ENCODE results near the gene DCC.

The DCC gene

GRCh38 chr18:53219853-53220252 lies 879.9 kb downstream of the DCC start:
- H3K4me3 ChIP-seq (ENCODE audit: low read depth, low read length) = no peak overlapping the region
- no peak for DNase-seq (ENCODE audit: low read depth)
- TF ChIP-seq CTCF (conservative IDR thresholded peaks at IDR 0.05; ENCODE audit: low read depth, low read length) = no peak

- DNase-seq (ENCODE audit: low read depth) = no peak
- no peak overlapping the region for H3K4me3 ChIP-seq (ENCODE audit: low read depth, low read length)
- TF ChIP-seq CTCF (conservative IDR thresholded peaks at IDR 0.05; ENCODE audit: low read depth, low read length) = no peak
These were observed 884.3 kb downstream of the DCC start for GRCh38 chr18:53224128-53224778.

- no peak overlapping the region for H3K4me3 ChIP-seq (ENCODE audit: low read depth, low read length)
- DNase-seq (ENCODE audit: low read depth) = no peak
- no peak for TF ChIP-seq CTCF (conservative IDR thresholded peaks at IDR 0.05; ENCODE audit: low read depth, low read length)
These were observed 885.7 kb downstream of the DCC start for GRCh38 chr18:53225567-53226325.

GRCh38 chr18:53234610-53235009 lies 894.6 kb downstream of the DCC start:
- no peak for DNase-seq (ENCODE audit: low read depth)
- no peak for TF ChIP-seq CTCF (conservative IDR thresholded peaks at IDR 0.05; ENCODE audit: low read depth, low read length)
- H3K4me3 ChIP-seq (ENCODE audit: low read depth, low read length) = no peak overlapping the region

GRCh38 chr18:53241161-53241560 lies 901.2 kb downstream of the DCC start:
- no peak for TF ChIP-seq CTCF (conservative IDR thresholded peaks at IDR 0.05; ENCODE audit: low read depth, low read length)

GRCh38 chr18:53253789-53254188 lies 913.8 kb downstream of the DCC start:
- TF ChIP-seq CTCF (conservative IDR thresholded peaks at IDR 0.05; ENCODE audit: low read depth, low read length) = no peak
- DNase-seq (ENCODE audit: low read depth) = no peak
- H3K4me3 ChIP-seq (ENCODE audit: low read depth, low read length) = no peak overlapping the region

More at GRCh38 chr18:53241161-53241560, 901.2 kb downstream of the DCC start:
- no peak for DNase-seq (ENCODE audit: low read depth)
- no peak overlapping the region for H3K4me3 ChIP-seq (ENCODE audit: low read depth, low read length)

- no peak for DNase-seq (ENCODE audit: low read depth)
- TF ChIP-seq CTCF (conservative IDR thresholded peaks at IDR 0.05; ENCODE audit: low read depth, low read length) = no peak
- no peak overlapping the region for H3K4me3 ChIP-seq (ENCODE audit: low read depth, low read length)
These were observed 914.3 kb downstream of the DCC start for GRCh38 chr18:53254265-53254664.

Data from choroid plexus epithelial cell (primary cell).